Mesothelial cell of epicardium (in vitro differentiated cells): Measurements from ENCODE around the gene PSTPIP1. TPM values are rescaled to one million over a fixed set of nuclear protein-coding genes. Genes with fewer than 3 reads are reported as not detected.

Experiments used
- DNase-seq, 2 experiments: peaks; one replicate each; pipeline ENCODE4 v3.0.0; 2021; ENCODE audit warnings: low spot score in 2 of 2; ENCODE audit not compliant: unreplicated experiment in 2 of 2
- H3K27ac Mint-ChIP-seq: 2 replicates; pipeline ENCODE4 v1.8.0; 2021; ENCODE audit warnings: mixed read lengths
- H3K27me3 Mint-ChIP-seq: 2 replicates; pipeline ENCODE4 v1.8.0; 2021; ENCODE audit warnings: low read depth, mixed read lengths
- H3K36me3 Mint-ChIP-seq: 2 replicates; pipeline ENCODE4 v1.8.0; 2021; ENCODE audit warnings: mixed read lengths
- H3K4me1 Mint-ChIP-seq: 2 replicates; pipeline ENCODE4 v1.8.0; 2021; ENCODE audit warnings: mixed read lengths
- H3K4me3 Mint-ChIP-seq: 2 replicates; pipeline ENCODE4 v1.8.0; 2021; ENCODE audit warnings: mild to moderate bottlenecking, moderate library complexity, mixed read lengths
- H3K9me3 Mint-ChIP-seq: 2 replicates; pipeline ENCODE4 v1.8.0; 2021; ENCODE audit warnings: mixed read lengths
- CTCF ChIP-seq: fragments of 200-600 bp; sonication (generic); IDR thresholded peaks from one replicate; pipeline ENCODE4 v1.5.0; 2021; ENCODE audit warnings: antibody characterized with exemption; ENCODE audit not compliant: unreplicated experiment
- total RNA-seq: library from RNA; stranded (reverse); gene quantifications from 3 replicates; pipeline ENCODE4 v1.2.1, GENCODE V29; 2021

The PSTPIP1 gene
- total RNA-seq, 1 donor from 2014 or later: not detected

GRCh38 chr15:76998663-76999285 lies 3.8 kb downstream of the PSTPIP1 start:
- no peak for DNase-seq
- no peak overlapping the region for H3K4me3 Mint-ChIP-seq
- no peaks in the 10 kb centered on the region for H3K36me3 Mint-ChIP-seq
- no peak for TF ChIP-seq CTCF
- no peak overlapping the region for H3K27ac Mint-ChIP-seq
- H3K4me1 Mint-ChIP-seq: no peaks in the 10 kb centered on the region
- no peaks in the 10 kb centered on the region for H3K9me3 Mint-ChIP-seq
- H3K27me3 Mint-ChIP-seq: no peaks in the 10 kb centered on the region

GRCh38 chr15:76999996-77000395 lies 5.1 kb downstream of the PSTPIP1 start:
- H3K4me3 Mint-ChIP-seq: no peak overlapping the region
- H3K36me3 Mint-ChIP-seq: no peaks in the 10 kb centered on the region
- H3K4me1 Mint-ChIP-seq: no peaks in the 10 kb centered on the region
- no peak overlapping the region for H3K27ac Mint-ChIP-seq
- peaks cover 3% of the 10 kb centered on the region for H3K9me3 Mint-ChIP-seq
- peaks cover 6% of the 10 kb centered on the region for H3K27me3 Mint-ChIP-seq
- DNase-seq: no peak
- TF ChIP-seq CTCF: no peak

- no peak overlapping the region for H3K27ac Mint-ChIP-seq
- peaks cover 12% of the 10 kb centered on the region for H3K27me3 Mint-ChIP-seq
- H3K36me3 Mint-ChIP-seq: no peaks in the 10 kb centered on the region
- no peak for TF ChIP-seq CTCF
- peaks cover 3% of the 10 kb centered on the region for H3K9me3 Mint-ChIP-seq
- no peak overlapping the region for H3K4me3 Mint-ChIP-seq
- no peaks in the 10 kb centered on the region for H3K4me1 Mint-ChIP-seq
- no peak for DNase-seq
Observed at GRCh38 chr15:77001351-77001750, 6.4 kb downstream of the PSTPIP1 start.

- Mint-ChIP-seq H3K4me1 (no peaks in the 10 kb centered on the region), H3K9me3 (peaks cover 3% of the 10 kb centered on the region), H3K27ac (no peak overlapping the region), H3K4me3 (no peak overlapping the region), H3K36me3 (no peaks in the 10 kb centered on the region), H3K27me3 (peaks cover 15% of the 10 kb centered on the region)
- TF ChIP-seq CTCF: no peak
- DNase-seq: no peak
Observed at GRCh38 chr15:77001966-77002365, 7.0 kb downstream of the PSTPIP1 start.

- H3K9me3 Mint-ChIP-seq: peaks cover 3% of the 10 kb centered on the region
- peaks cover 15% of the 10 kb centered on the region for H3K27me3 Mint-ChIP-seq
- no peak overlapping the region for H3K4me3 Mint-ChIP-seq
- H3K36me3 Mint-ChIP-seq: no peaks in the 10 kb centered on the region
- no peak for TF ChIP-seq CTCF
- no peaks in the 10 kb centered on the region for H3K4me1 Mint-ChIP-seq
- DNase-seq: no peak
- no peak overlapping the region for H3K27ac Mint-ChIP-seq
Observed at GRCh38 chr15:77002436-77002835, 7.5 kb downstream of the PSTPIP1 start.
